Mammary epithelial cell (primary cell): ENCODE measurements around the gene MAST4.

Experiments used
- EZH2 ChIP-seq: IDR thresholded peaks from 2 replicates; pipeline ENCODE4 v1.6.1; 2012; ENCODE audit warnings: low read length, inconsistent platforms, borderline replicate concordance
- TF ChIP-seq, protein P1 (sequence below), 2 donors: IDR thresholded peaks in 1 of 2; conservative IDR thresholded peaks in 1 of 2; 2 replicates each; pipeline ENCODE4 v1.5.1; 2011 to 2012; ENCODE audit warnings: inconsistent platforms in 2 of 2, low read length in 2 of 2, mild to moderate bottlenecking in 2 of 2, control low read depth in 1 of 2, low read depth in 1 of 2; ENCODE audit not compliant: insufficient read depth in 1 of 2; ENCODE audit errors: extremely low read depth in 1 of 2

DNA sequence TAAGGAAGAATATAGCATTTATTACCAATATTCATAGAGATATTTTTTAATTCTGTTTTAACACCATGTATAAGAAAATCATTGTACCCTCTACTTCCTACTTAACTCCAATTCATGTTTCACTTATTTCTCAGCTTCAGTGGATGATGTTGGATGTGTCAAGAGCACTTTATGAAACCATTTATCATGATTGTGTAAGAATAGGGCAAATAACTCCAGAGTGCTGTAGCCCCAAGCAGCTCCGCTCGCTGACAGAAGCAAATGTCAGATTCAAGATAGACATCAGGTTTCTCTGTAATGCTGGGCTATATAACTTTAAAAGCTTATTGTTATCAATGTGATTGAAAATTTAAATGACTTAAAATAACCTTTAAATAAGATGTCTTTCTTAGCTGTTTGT is 50.4 kb downstream of the MAST4 start:
- TF ChIP-seq, protein P1, sequence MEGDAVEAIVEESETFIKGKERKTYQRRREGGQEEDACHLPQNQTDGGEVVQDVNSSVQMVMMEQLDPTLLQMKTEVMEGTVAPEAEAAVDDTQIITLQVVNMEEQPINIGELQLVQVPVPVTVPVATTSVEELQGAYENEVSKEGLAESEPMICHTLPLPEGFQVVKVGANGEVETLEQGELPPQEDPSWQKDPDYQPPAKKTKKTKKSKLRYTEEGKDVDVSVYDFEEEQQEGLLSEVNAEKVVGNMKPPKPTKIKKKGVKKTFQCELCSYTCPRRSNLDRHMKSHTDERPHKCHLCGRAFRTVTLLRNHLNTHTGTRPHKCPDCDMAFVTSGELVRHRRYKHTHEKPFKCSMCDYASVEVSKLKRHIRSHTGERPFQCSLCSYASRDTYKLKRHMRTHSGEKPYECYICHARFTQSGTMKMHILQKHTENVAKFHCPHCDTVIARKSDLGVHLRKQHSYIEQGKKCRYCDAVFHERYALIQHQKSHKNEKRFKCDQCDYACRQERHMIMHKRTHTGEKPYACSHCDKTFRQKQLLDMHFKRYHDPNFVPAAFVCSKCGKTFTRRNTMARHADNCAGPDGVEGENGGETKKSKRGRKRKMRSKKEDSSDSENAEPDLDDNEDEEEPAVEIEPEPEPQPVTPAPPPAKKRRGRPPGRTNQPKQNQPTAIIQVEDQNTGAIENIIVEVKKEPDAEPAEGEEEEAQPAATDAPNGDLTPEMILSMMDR (conservative IDR thresholded peaks at IDR 0.05 in 1 of 2, IDR thresholded peaks at IDR 0.05 in 1 of 2; ENCODE audit: extremely low read depth in 1 of 2, insufficient read depth in 1 of 2, low read depth in 1 of 2, low read length in 2 of 2) = no peak
- TF ChIP-seq EZH2 = no peak
